SU-DHL-6 (cell line): ENCODE data around the gene KCNAB2.

Experiments used
- H2AFZ ChIP-seq: fragments of 200-600 bp; sonication (generic); 2 replicates; pipeline ENCODE4 v1.6.1; 2014; ENCODE audit warnings: low read depth, mild to moderate bottlenecking, moderate library complexity, mixed read lengths, antibody characterized with exemption, low read length; ENCODE audit not compliant: severe bottlenecking
- H3F3A ChIP-seq: fragments of 200-600 bp; shearing (Covaris generic); 2 replicates; pipeline ENCODE4 v1.6.0; 2016; ENCODE audit warnings: antibody characterized with exemption, mild to moderate bottlenecking; ENCODE audit not compliant: insufficient read depth
- H3K27ac ChIP-seq: fragments of 200-600 bp; sonication (generic); 2 replicates; pipeline ENCODE4 v1.5.1; 2016; ENCODE audit warnings: low read depth, mild to moderate bottlenecking, low read length, moderate library complexity, mixed read lengths
- H3K27me3 ChIP-seq: fragments of 200-600 bp; sonication (generic), shearing (Covaris generic); 2 replicates; pipeline ENCODE4 v1.6.0; 2014; ENCODE audit warnings: mild to moderate bottlenecking, low read length
- H3K36me3 ChIP-seq: fragments of 200-600 bp; sonication (generic); 2 replicates; pipeline ENCODE4 v1.6.1; 2014; ENCODE audit warnings: mild to moderate bottlenecking, low read length, mixed read lengths
- H3K4me2 ChIP-seq: fragments of 300-600, 200-600 bp; shearing (Covaris generic), sonication (generic); 2 replicates; pipeline ENCODE4 v1.6.0; 2014; ENCODE audit warnings: low read length, low read depth, mild to moderate bottlenecking; ENCODE audit not compliant: poor library complexity, severe bottlenecking
- H3K4me3 ChIP-seq: fragments of 200-600 bp; sonication (generic); 2 replicates; pipeline ENCODE4 v1.5.1; 2014; ENCODE audit warnings: antibody characterized with exemption, low read length, mild to moderate bottlenecking, mixed read lengths; ENCODE audit not compliant: insufficient read depth, poor library complexity, severe bottlenecking
- H3K79me2 ChIP-seq: fragments of 200-600 bp; sonication (generic); 2 replicates; pipeline ENCODE4 v1.6.1; 2014; ENCODE audit warnings: mild to moderate bottlenecking, low read length, moderate library complexity; ENCODE audit not compliant: insufficient read depth
- H3K9ac ChIP-seq: fragments of 200-600 bp; sonication (generic); 2 replicates; pipeline ENCODE4 v1.7.0; 2014; ENCODE audit warnings: mild to moderate bottlenecking, low read length
- H3K9me2 ChIP-seq: fragments of 200-600 bp; sonication (generic); replicated peaks from 2 replicates; pipeline ENCODE4 v1.6.1; 2014; ENCODE audit warnings: low read length; ENCODE audit not compliant: insufficient read depth
- H3K9me3 ChIP-seq: fragments of 200-600 bp; sonication (generic); 2 replicates; pipeline ENCODE4 v1.6.1; 2014; ENCODE audit warnings: low read length, mixed read lengths; ENCODE audit not compliant: insufficient read depth
- H4K20me1 ChIP-seq: fragments of 200-600 bp; sonication (generic); 2 replicates; pipeline ENCODE4 v1.6.1; 2014; ENCODE audit warnings: low read depth, mild to moderate bottlenecking, antibody characterized with exemption, low read length, moderate library complexity, mixed read lengths
- EZH2phosphoT487 ChIP-seq: fragments of 200-600 bp; sonication (generic), shearing (Covaris generic); conservative IDR thresholded peaks from 2 replicates; pipeline ENCODE4 v1.6.1; 2018; ENCODE audit warnings: mild to moderate bottlenecking, antibody characterized with exemption, low read length, moderate library complexity, mixed read lengths
- TF ChIP-seq, protein P1 (sequence below): fragments of 200-600 bp; sonication (generic); IDR thresholded peaks from one replicate; pipeline ENCODE4 v1.5.1; 2017; ENCODE audit warnings: antibody characterized with exemption, mild to moderate bottlenecking, low read length, moderate library complexity; ENCODE audit not compliant: insufficient read depth, poor library complexity, severe bottlenecking

KCNAB2 gene

DNA sequence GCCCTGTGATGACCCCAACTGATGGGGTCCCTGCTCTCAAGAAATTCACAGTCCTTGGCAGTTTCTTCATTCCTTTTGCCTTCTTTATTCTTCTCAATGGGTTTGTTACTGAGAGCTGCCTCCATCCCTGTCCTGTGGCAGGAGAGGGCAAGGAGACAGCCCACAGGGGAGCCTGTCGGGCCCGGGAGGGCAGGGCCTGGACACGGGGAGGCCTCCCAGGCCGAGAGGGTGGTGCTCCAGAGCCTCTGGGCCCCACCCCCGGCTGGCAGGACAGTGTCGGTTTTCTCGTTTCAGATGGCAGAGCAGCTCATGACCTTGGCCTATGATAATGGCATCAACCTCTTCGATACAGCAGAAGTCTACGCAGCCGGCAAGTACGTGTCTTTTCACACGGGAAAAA lies 36.2 kb downstream of the KCNAB2 start:
- H3K27me3 ChIP-seq = no peaks in the 10 kb centered on the region
- TF ChIP-seq, protein P1, sequence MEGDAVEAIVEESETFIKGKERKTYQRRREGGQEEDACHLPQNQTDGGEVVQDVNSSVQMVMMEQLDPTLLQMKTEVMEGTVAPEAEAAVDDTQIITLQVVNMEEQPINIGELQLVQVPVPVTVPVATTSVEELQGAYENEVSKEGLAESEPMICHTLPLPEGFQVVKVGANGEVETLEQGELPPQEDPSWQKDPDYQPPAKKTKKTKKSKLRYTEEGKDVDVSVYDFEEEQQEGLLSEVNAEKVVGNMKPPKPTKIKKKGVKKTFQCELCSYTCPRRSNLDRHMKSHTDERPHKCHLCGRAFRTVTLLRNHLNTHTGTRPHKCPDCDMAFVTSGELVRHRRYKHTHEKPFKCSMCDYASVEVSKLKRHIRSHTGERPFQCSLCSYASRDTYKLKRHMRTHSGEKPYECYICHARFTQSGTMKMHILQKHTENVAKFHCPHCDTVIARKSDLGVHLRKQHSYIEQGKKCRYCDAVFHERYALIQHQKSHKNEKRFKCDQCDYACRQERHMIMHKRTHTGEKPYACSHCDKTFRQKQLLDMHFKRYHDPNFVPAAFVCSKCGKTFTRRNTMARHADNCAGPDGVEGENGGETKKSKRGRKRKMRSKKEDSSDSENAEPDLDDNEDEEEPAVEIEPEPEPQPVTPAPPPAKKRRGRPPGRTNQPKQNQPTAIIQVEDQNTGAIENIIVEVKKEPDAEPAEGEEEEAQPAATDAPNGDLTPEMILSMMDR = no peak
- no peak for TF ChIP-seq EZH2phosphoT487

GRCh38 chr1:6082430-6082971 lies 36.8 kb downstream of the KCNAB2 start:
- Histone ChIP-seq H4K20me1 (no peaks in the 10 kb centered on the region), H3K27me3 (no peaks in the 10 kb centered on the region), H3K36me3 (no peaks in the 10 kb centered on the region), H3K79me2 (no peaks in the 10 kb centered on the region), H2AFZ (no peak overlapping the region), H3K27ac (no peak overlapping the region), H3F3A (no peaks in the 10 kb centered on the region), H3K4me3 (no peak overlapping the region), H3K9me2 (no peaks in the 10 kb centered on the region), H3K4me2 (no peak overlapping the region), H3K9ac (no peak overlapping the region), H3K9me3 (no peaks in the 10 kb centered on the region)
- TF ChIP-seq EZH2phosphoT487 = no peak
- TF ChIP-seq, protein P1 = no peak

More for the DNA sequence above, 36.2 kb downstream of the KCNAB2 start:
- Histone ChIP-seq H3K9me3 (no peaks in the 10 kb centered on the region), H3K36me3 (no peaks in the 10 kb centered on the region), H3K4me3 (no peak overlapping the region), H2AFZ (no peak overlapping the region), H3K4me2 (no peak overlapping the region), H3K9me2 (no peaks in the 10 kb centered on the region), H3K79me2 (no peaks in the 10 kb centered on the region), H4K20me1 (no peaks in the 10 kb centered on the region), H3K27ac (no peak overlapping the region), H3K9ac (no peak overlapping the region), H3F3A (no peaks in the 10 kb centered on the region)

DNA sequence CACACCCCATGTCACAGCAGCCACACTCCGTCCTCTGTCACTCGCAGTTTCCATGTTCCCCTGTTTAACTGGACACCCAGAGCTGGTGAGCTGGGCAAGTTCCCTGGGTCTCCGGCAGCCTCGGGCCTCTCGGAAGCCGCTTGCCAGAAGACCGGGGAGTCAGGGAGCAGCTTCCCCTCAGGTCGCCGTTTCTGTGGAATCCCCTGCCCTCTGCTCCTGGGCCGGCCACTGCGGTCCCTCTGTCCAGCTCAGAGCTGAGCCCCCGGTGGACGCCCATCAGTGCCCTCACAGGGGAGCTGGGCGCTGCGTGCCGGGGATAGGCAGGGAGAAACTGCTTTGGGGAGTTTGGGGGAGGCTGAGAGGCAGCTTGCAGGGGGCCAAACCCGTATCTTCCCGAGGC lies 37.7 kb downstream of the KCNAB2 start:
- H3K27ac ChIP-seq = no peak overlapping the region
- H3K4me3 ChIP-seq = no peak overlapping the region
- H3F3A ChIP-seq = no peaks in the 10 kb centered on the region
- TF ChIP-seq, protein P1 = no peak
- TF ChIP-seq EZH2phosphoT487 = no peak
- no peaks in the 10 kb centered on the region for H3K79me2 ChIP-seq
- H3K9me3 ChIP-seq = no peaks in the 10 kb centered on the region
- H3K27me3 ChIP-seq = no peaks in the 10 kb centered on the region
- no peak overlapping the region for H2AFZ ChIP-seq
- no peaks in the 10 kb centered on the region for H4K20me1 ChIP-seq
- no peak overlapping the region for H3K4me2 ChIP-seq
- no peak overlapping the region for H3K9ac ChIP-seq
- no peaks in the 10 kb centered on the region for H3K36me3 ChIP-seq
- H3K9me2 ChIP-seq = no peaks in the 10 kb centered on the region
